Left lung (tissue), 14 donors: Measurements from ENCODE around the gene CYCS. TPM values are rescaled to one million over a fixed set of nuclear protein-coding genes. Genes with fewer than 3 reads are reported as not detected.

Experiments
- ATAC-seq: fragments of 200-7000 bp; cut with Tn5 transposase; one replicate; pipeline ENCODE4 v1.9.1; 2020; ENCODE audit warnings: moderate library complexity
- DNase-seq, 4 donors: peaks; one replicate each; pipeline ENCODE4 v3.0.0-alpha.2; 2013 to 2020
- H3K27ac ChIP-seq, 2 donors: fragments of 200-600 bp; sonication (generic) in 1 of 2; one replicate each; pipeline versions ENCODE4 v1.5.0 to v1.8.0; 2020 to 2021
- H3K27me3 ChIP-seq, 2 donors: fragments of 200-600 bp; sonication (generic) in 1 of 2; one replicate each; pipeline versions ENCODE4 v1.5.0 to v1.8.0; 2020 to 2021
- H3K36me3 ChIP-seq, 2 donors: fragments of 200-600 bp; sonication (generic) in 1 of 2; one replicate each; pipeline versions ENCODE4 v1.5.0 to v1.8.0; 2020 to 2021
- H3K4me1 ChIP-seq, 2 donors: fragments of 200-600 bp; one replicate each; pipeline ENCODE4 v1.8.0; 2021
- H3K4me3 ChIP-seq, 2 donors: fragments of 200-600 bp; sonication (generic) in 1 of 2; one replicate each; pipeline versions ENCODE4 v1.5.0 to v1.8.0; 2020 to 2021; ENCODE audit warnings: mild to moderate bottlenecking in 1 of 2
- H3K9me3 ChIP-seq, 2 donors: fragments of 200-600 bp; sonication (generic) in 1 of 2; one replicate each; pipeline versions ENCODE4 v1.5.0 to v1.8.0; 2020 to 2021
- CTCF ChIP-seq, 2 donors: fragments of 200-600 bp; sonication (generic) in 1 of 2; IDR thresholded peaks; one replicate each; pipeline versions ENCODE4 v1.5.0 to v1.8.0; 2021; ENCODE audit warnings: antibody characterized with exemption in 2 of 2
- intact Hi-C, 2 donors: fragments of 100-400 bp; cut with DNase I; formaldehyde crosslinking; loops; one replicate each; pipeline versions ENCODE4 v1.11.2 to v1.14.2; 2022
- long read RNA-seq, 12 donors: library from polyadenylated mRNA in 2 of 12; unstranded in 2 of 12; transcript quantifications; one replicate each; pipeline ENCODE4 v2.0.0 and lab custom pipeline, GENCODE V29; 2019 to 2026
- polyA plus RNA-seq, 6 donors: library from polyadenylated mRNA; unstranded; fragments of 120-200 nt; gene quantifications; one replicate each; pipeline ENCODE4 v1.2.1, GENCODE V29; 2013; ENCODE audit not compliant: insufficient read length in 6 of 6
- total RNA-seq, 2 donors: library from RNA; stranded (reverse); fragmentation: NEBNext Ultra II Directional; extraction: Animal tissue kit (Norgen Biotek cat#: 25700); gene quantifications; one replicate each; pipeline ENCODE4 v1.2.1, GENCODE V29; 2021
- donor health status: DM: no; HTN: yes; CAD: no.
- donor health status: DM: no; HTN: no; CAD: no.

Gene CYCS
- total RNA-seq (100 to 1,000 TPM in 1 of 2 donors, 10 to 100 TPM in 1; 79.5 to 106 TPM), polyA plus RNA-seq (10 to 100 TPM; 60.4 to 83.5 (median 64.1) TPM)
- long read RNA-seq, donor 1, full-length matches to known transcripts: 53 of 71 reads
- long read RNA-seq, donor 1, partial matches to known transcripts: 18 of 71 reads
- long read RNA-seq, donor 1, other reads (novel, unspliced or antisense): 0 of 71 reads
- long read RNA-seq, donor 2, full-length matches to known transcripts: 59 of 59 reads
- long read RNA-seq, donor 2, partial matches to known transcripts: 0 of 59 reads
- long read RNA-seq, donor 2, other reads (novel, unspliced or antisense): 0 of 59 reads
- long read RNA-seq, donor 3, full-length matches to known transcripts: 34 of 34 reads
- long read RNA-seq, donor 3, partial matches to known transcripts: 0 of 34 reads
- long read RNA-seq, donor 3, other reads (novel, unspliced or antisense): 0 of 34 reads
- long read RNA-seq, donor 4, full-length matches to known transcripts: 78 of 83 reads
- long read RNA-seq, donor 4, partial matches to known transcripts: 3 of 83 reads
- long read RNA-seq, donor 4, other reads (novel, unspliced or antisense): 2 of 83 reads
- long read RNA-seq, donor 5, full-length matches to known transcripts: 56 of 56 reads
- long read RNA-seq, donor 5, partial matches to known transcripts: 0 of 56 reads
- long read RNA-seq, donor 5, other reads (novel, unspliced or antisense): 0 of 56 reads
- long read RNA-seq, donor 6, full-length matches to known transcripts: 33 of 38 reads
- long read RNA-seq, donor 6, partial matches to known transcripts: 5 of 38 reads
- long read RNA-seq, donor 6, other reads (novel, unspliced or antisense): 0 of 38 reads
- long read RNA-seq, donor 7, full-length matches to known transcripts: 25 of 25 reads
- long read RNA-seq, donor 7, partial matches to known transcripts: 0 of 25 reads
- long read RNA-seq, donor 7, other reads (novel, unspliced or antisense): 0 of 25 reads
- long read RNA-seq, donor 8, full-length matches to known transcripts: 44 of 44 reads
- long read RNA-seq, donor 8, partial matches to known transcripts: 0 of 44 reads
- long read RNA-seq, donor 8, other reads (novel, unspliced or antisense): 0 of 44 reads
- long read RNA-seq, donor 9, full-length matches to known transcripts: 1 of 1 reads
- long read RNA-seq, donor 9, partial matches to known transcripts: 0 of 1 reads
- long read RNA-seq, donor 9, other reads (novel, unspliced or antisense): 0 of 1 reads
- long read RNA-seq, donor 10, full-length matches to known transcripts: 66 of 67 reads
- long read RNA-seq, donor 10, partial matches to known transcripts: 0 of 67 reads
- long read RNA-seq, donor 10, other reads (novel, unspliced or antisense): 1 of 67 reads
- long read RNA-seq, donor 11, full-length matches to known transcripts: 176 of 206 reads
- long read RNA-seq, donor 11, partial matches to known transcripts: 30 of 206 reads
- long read RNA-seq, donor 11, other reads (novel, unspliced or antisense): 0 of 206 reads
- long read RNA-seq, donor 12, full-length matches to known transcripts: 29 of 29 reads
- long read RNA-seq, donor 12, partial matches to known transcripts: 0 of 29 reads
- long read RNA-seq, donor 12, other reads (novel, unspliced or antisense): 0 of 29 reads

- intact Hi-C loops: no loop called here
- no peak for TF ChIP-seq CTCF (IDR thresholded peaks at IDR 0.05)
- ATAC-seq: peak; percentile 97
- peaks cover 0 to 21% of the 10 kb centered on the region in 2 donors for H3K4me1 ChIP-seq
- no peaks in the 10 kb centered on the region for H3K9me3 ChIP-seq
- peak within 1 kb of the TSS; percentile 83 to 89 for H3K27ac ChIP-seq
- H3K27me3 ChIP-seq: no peaks in the 10 kb centered on the region
- peak within 1 kb of the TSS; percentile 80 to 96 for H3K4me3 ChIP-seq
- H3K36me3 ChIP-seq: peaks cover 0 to 30% of the 10 kb centered on the region in 2 donors
- peak; percentile 99 to 100 (median 100) for DNase-seq
Measured at GRCh38 chr7:25125137-25125946, at the start of gene CYCS. TSS of gene CYCS (minus strand) at chr7:25125260. CDS start at chr7:25124119, 1,141 bp downstream.

GRCh38 chr7:25173184-25173583 is 48.1 kb upstream of the CYCS start:
- H3K27ac ChIP-seq: no peak overlapping the region
- TF ChIP-seq CTCF (IDR thresholded peaks at IDR 0.05): no peak
- no peak overlapping the region for H3K4me3 ChIP-seq
- H3K36me3 ChIP-seq: no peaks in the 10 kb centered on the region
- intact Hi-C loops: no loop called here
- ATAC-seq (no peak), DNase-seq (no peak)
- H3K4me1 ChIP-seq: no peaks in the 10 kb centered on the region
- no peaks in the 10 kb centered on the region for H3K27me3 ChIP-seq
- no peaks in the 10 kb centered on the region for H3K9me3 ChIP-seq

- no peak for TF ChIP-seq CTCF (IDR thresholded peaks at IDR 0.05)
- intact Hi-C loops: no loop called here
- Histone ChIP-seq H3K27ac (no peak overlapping the region), H3K36me3 (no peaks in the 10 kb centered on the region), H3K9me3 (no peaks in the 10 kb centered on the region), H3K4me1 (no peaks in the 10 kb centered on the region), H3K27me3 (no peaks in the 10 kb centered on the region), H3K4me3 (no peak overlapping the region)
- ATAC-seq: no peak
- no peak for DNase-seq
Measured at GRCh38 chr7:25171516-25171915, 46.5 kb upstream of the CYCS start.

GRCh38 chr7:25171071-25171470 is 46.0 kb upstream of the CYCS start:
- ATAC-seq (no peak), DNase-seq (no peak)
- H3K4me1 ChIP-seq: no peaks in the 10 kb centered on the region
- no peaks in the 10 kb centered on the region for H3K27me3 ChIP-seq
- no peaks in the 10 kb centered on the region for H3K9me3 ChIP-seq
- no peak for TF ChIP-seq CTCF (IDR thresholded peaks at IDR 0.05)
- no peak overlapping the region for H3K4me3 ChIP-seq
- no peak overlapping the region for H3K27ac ChIP-seq
- intact Hi-C loops: no loop called here
- H3K36me3 ChIP-seq: no peaks in the 10 kb centered on the region
